Fibroblast of peridontal ligament (primary cell): ENCODE data around the gene MICB.
"Not testable (repeated sequence)": the region's sequence is repeated elsewhere in the genome, so short reads cannot be mapped to it uniquely, and the experiment has no call there.

Source experiments
- DNase-seq: peaks from one replicate; pipeline ENCODE4 v3.0.0-alpha.2; 2010; ENCODE audit errors: extremely low read depth

MICB gene

DNA sequence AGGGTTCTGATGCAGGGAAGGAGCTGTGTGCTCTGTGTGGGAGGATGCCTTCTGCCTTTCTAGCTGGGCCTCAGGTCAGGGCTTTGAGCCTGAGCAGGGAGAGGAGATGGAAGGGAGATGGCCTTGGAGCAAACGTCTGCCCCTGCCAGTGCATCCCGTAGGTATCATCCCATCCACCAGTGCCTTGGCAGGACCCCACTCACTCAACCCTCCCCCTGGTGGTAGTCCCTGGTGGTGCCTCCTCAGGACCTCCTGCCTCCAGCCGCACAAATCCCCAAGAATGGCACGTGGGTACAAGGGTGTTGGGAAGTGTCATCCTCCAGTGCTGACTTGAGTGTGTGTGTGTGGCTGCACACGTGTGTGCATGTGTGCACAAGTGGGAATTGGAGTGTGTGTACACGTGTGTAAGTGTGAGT is 23.1 kb upstream of the MICB start:
- DNase-seq: no peak

DNA sequence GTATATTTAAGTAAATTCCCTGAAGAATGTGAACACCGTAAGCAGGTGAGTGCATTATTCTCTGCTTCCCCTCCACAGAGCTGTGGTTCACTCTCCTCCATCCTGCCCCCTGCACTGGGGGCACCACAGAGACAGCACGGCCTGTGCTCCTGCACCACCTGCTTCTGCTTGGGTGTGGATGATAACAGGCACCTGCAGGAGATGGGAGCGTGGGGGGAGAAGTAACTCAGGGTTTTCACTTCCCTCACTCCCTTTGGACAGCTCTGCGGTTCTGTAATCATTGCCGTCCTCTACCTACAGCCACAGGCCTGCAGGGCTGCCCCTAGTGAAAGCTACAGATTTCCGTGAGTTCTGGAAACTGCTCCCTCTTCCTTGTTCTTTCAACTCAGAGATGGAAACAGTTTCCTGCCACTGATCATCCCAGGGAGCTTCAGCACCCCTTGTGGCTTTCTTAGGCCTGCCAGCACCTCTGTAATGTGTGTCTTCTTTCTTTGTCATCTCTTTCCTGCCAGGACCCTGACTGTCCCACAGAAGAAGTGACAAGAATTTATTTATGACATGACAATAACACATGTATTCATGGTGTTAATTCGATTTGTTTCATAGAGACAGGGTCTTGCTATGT is 21.3 kb upstream of the MICB start:
- DNase-seq: no peak

DNA sequence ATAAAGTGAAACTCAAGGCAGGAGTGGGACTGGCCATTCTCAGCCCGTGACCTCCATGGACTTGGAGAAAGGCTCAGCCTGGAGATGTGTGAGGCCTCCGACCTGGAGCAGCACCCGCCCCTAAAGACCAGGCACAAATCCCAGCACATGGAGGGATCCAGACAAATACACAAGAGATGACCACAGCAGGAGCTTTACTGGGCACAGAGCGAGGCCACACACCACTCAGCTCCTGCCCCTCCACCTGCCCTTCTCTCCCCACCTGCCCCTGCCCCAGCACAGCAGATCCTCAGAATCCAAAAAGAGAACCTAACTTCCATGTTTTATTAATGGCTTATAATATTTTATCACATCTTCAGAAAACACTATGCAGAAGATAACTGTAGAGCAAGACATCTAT is 20.4 kb upstream of the MICB start:
- no peak for DNase-seq

DNA sequence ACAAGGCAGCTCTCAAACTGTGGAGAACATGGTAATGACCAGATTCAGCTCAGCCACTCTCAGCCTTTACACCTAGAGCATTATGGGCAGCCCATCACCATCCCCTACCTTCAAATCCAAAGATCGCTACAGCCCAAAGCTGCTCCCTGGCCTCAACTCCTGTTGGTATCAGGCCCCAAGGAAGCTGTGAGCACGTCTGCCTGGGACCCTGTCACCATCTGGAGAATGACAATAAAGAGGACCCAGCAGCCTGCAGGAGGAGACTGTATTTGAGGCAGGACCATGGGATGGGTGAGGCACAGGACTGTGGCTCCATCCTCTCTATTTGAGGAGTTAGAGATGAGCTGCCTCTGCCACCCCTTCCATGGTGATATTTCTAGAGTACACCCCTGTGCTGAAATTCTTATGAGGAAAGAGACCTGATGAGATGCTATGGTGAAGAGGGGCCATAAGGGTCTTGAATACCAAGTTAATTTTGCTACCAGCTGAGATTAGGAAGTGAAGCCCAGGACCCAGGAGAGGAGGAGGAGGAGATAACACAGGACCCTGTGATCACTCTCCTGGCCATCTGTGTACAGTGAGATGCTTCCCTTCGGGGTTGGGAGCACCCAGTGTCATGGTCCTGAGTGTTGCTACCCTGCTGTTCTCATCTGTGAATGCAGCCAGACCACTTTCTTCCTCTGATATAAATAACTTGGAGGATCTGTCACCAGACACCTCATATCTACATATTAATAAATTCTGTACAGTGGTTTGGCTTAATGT is 19.6 kb upstream of the MICB start:
- no peak for DNase-seq

DNA sequence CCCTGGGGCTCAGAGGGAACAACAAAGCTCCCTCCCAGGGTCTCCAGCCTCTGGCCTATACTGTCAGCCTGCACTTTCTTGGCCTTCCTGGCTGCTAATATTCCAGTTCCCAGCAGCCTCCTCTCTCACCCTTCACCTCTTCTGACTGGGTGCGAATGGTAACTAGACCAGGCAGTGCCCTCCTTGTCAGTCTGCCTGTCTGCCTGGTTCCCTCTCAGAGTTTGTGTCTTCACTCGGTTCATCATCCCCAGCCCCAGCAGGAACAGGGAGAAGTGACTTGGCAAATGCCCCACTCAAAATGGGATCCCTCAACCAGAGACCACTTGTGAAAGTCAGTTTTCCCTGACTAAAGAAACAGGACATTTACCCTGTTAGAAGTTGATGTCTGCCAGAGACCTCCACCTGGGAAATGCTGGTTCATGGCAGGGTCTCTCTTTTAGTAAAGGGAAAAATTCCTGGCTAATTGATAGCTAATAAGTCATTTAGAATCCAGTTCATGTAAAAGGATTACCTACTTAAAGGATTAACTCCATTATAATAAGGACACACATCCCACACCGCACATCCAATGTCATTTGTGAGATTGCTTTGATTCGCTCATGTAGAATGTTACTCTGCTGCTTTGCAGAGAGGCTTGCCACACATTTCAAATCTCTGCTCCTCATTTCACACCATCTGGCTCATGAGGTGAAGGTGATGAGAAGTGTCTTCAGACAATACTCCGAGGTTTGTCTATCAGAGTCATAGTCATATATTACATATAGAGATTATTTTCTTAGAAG is 18.6 kb upstream of the MICB start:
- no peak for DNase-seq

DNA sequence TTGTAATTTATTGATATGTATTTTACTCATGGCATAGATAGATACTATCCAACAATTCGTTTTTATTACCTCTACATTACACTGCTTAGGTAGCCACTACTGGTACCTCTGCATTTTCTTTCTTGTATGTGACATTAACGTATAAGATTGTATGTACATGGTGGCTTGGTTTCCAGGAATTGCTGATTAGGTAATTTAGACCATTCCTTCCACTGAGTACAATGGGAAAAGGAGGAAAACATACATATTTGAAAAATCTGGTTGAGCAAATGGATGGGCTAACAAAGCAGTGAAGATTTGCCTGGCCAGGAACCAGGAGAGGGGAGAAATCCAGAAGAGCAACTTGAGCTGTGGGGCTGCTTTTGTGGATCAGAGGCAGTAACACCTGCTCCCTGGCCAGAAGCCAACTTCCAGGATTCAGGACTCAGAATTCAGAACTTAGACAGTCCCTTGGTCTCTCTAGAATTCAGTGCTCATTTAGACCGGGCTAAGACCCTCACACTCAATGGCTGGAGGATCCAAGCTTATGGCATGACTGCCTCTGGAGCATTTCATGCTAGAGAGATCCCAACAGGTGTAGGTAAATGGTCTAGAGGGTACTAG is 17.9 kb upstream of the MICB start:
- no peak for DNase-seq

DNA sequence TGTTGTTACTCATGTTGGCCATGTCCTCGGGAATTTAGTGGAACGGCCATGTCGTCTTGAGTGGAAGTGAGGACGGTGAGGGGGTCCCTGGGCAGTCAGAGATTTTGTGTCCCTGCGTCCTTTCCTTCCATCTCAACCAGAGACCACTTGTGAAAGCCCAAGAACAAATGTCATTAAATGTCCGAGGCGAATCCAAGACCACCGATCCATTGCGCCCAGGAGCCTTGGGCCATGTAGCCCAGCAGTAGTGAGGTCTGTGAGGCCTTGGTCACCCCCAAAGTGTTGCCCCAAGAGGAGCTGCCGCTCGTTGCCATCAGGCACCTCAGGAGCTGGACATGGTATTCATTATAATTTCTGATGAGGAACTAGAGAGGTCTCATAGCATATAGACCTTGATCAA is 17.4 kb upstream of the MICB start:
- no peak for DNase-seq

DNA sequence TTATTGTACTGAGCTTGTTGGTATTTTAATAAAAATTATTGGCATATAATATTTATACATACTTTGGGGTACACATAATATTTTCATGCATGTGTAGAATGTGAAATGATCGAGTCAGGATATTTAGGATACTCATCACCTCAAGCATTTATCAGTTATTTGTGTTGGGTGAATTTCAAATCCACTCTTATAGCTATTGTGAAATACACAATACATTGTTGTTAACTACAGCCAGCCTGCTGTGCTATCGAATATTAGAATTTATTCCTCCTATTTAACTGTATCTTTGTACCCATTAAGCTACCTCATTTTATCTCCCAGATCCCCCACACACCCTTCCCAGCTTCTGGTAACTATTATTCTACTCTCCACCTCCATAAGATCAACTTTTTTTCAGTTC is 14.6 kb upstream of the MICB start:
- DNase-seq: no peak

DNA sequence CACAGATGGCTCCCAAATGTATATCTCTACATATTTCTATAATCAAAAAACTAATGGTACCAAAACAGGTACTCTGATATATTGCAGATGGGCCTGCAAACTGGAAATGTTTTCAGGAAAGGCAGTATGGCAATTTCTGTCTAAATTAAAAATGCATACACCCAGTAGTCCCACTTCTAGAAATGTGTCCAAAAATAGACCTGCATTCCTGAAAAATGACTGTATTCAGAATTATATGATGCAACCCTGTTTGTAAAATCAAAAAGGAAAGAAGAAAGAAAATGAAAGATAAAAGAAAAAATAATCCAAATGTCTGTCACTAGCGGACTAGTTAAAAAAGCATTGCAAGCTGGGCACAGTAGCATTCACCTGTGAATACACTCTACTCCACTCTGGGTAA is 12.9 kb upstream of the MICB start:
- DNase-seq: peak; percentile 44

DNA sequence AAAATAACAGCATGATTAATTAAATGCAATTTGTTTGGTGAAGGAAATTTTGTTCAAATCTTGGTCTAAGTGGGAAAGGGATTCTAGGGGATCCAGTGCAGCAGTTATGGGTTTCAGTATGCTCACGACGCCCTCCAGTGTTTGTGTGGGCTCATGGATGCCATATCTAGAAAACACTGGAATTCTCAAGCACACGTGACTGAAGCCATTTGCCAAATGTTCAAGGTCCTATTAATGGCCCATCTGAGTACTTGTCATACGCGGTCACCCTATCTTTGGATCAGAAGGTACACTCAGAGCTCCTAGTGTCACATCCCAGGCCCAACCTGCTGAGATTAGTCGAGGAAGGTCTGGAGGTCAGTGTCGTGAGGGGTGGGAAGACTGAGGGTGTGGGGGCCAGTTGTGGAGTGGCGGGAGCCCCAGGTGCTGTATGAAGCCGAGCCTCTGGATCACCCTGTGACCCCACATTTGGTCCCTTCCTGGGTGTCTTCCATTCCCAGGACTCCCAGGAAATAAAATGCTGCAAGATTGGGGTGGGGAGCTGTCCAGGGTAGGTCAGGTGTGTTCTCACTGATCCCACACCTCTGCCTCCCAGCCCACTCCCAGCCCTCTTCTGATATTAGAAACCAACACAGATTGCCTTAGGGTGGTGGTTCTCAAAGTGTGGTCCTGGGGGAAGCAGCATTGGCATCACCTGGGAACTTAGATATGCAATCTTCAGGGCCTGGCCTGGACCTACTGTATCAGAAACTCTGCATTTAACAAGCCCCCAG is 11.7 kb upstream of the MICB start:
- DNase-seq: not testable (repeated sequence)

DNA sequence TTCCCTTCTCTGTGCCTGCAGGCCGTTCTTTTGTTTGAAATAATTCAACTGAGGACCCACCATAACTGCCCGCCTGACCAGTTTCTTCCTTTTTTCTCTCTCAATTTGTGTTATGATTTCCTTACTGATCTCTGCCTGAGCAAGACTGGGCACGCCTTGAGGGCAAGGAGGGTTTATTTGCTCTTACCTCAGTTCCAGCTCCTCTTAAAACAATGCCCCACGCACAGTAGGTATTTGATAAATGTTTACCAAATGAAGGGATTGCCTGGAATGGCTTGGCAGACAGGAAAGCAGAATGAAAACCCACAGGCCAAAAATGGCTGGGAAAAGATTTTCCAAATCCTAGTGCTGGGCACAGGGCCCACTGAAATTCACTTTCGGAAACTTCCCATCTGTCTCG is 10.3 kb upstream of the MICB start:
- not testable (repeated sequence) for DNase-seq

DNA sequence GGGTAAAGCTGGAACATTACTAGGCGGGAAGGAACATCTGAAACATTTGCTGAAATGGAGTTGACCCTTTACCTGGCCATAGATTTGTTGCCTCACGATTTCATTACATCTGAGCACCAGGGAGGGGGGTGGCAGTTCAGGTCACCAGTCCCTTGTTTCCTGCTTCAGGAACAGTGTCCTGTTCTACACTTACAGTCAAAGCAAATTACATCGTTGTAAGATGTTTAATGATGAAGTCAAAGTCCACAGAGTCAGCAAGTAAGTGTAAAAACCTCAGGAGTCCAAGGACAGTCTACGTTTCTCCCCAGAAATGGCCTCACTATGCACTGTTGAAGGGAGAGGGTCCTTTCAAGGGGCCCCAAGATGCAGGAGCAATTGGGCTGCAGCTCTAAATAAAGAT is 8.9 kb upstream of the MICB start:
- DNase-seq: no peak

DNA sequence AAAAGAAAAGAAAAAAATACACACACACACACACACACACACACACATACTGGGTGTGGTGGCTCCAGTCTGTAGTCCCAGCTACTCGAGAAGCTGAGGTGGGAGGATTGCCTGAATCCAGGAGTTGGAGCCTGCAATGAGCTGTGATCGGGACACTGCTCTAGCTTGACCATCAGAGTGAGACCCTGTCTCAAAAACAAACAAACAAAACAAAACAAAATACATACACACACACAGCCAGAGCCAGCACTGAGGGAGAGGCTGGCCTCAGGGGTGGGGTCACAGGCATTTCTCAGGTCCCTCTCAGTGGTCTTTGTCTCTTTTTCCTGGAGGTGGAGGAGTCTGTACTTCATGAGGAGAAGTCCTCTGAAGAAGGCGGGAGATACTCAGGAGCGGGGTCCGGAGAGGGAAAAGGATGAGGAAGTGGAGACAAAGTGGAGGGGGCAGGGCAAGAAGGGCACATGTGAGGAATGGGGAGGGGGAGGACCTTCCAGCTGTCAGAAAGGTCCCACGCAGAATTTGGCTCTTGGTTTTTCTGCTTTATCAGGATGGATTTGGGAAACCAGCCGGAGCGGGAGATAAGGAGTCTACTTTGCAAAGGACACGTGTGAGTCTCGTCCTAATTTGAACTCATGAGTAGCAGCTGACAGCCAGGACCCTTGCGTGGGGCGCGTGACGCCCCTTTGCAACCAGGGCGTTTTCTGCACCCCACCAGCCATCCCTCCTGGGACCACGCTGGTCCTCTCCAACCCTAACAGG is 7.7 kb upstream of the MICB start:
- no peak for DNase-seq

DNA sequence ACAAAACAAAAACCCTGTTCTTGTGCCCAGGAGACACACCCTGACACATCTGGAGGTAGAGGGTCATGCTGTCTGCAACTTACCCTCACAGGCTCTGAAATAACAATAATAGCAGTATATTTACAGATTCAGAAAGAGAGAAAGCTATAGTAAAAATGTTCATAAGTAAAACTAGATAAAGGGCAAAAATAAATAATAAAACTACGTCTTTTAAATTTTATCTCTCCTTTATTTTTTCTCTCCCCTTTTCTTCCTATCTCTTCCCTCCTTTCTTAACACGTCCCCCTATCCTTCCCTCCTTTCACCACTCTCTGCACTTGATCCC is 4.4 kb upstream of the MICB start:
- not testable (repeated sequence) for DNase-seq

DNA sequence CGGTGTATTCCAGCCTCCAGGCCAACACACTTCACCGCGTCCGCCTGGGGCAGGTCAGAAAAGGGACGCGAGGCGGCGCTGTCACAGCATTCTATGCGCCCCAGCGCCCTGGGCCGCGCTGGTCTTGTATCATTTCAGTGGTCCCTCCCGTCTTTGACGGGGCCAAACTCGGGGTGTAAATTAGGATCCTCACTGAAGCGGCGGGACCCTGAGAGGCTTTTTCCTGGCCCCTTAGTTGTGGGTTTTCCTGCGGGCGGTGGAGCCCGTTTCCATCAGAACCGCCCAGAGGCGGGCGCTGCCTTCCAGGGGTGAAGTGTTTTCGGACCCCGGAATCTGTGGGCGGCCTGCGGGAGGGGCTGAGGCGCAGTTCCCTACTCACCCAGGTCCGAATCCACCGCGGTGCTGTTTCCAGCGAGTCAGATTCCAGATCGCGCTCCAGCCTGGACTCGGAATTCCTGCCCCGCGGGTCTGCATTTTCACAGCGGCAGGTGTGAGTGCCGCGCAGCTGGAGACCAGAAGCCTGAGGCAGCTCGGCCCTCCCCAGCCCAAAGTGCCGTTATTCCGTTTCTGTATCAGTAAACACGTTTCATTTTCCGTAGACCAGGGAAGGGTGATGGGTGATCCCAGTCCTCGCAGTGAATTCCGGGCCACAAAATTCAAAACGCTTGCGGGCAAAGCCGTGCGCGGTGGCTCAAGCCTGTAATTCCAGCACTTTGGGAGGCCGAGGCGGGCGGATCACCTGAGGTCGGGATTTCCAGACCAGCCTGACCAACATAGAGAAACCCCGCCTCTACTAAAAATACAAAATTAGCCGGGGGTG is 3.9 kb upstream of the MICB start:
- peak; percentile 78 for DNase-seq

DNA sequence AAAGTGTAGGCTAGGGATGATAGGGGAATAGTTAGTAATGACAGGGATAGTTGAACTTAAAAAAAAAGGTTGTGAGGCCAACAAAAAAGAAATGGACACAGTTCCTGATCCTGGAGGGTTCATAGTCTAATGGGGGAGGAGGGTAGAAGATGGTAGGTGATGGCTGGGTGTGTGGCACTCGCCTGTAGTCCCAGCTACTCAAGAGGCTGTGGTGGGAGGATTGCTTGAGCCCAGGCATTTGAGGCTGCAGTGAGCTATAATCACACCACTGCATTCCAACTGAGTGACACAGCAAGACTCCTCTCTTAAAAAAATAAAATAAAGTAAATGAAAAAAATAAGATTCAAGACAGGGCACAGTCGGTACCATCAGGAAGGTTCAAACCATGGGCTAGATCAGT is 2.4 kb upstream of the MICB start:
- peak; percentile 62 for DNase-seq

DNA sequence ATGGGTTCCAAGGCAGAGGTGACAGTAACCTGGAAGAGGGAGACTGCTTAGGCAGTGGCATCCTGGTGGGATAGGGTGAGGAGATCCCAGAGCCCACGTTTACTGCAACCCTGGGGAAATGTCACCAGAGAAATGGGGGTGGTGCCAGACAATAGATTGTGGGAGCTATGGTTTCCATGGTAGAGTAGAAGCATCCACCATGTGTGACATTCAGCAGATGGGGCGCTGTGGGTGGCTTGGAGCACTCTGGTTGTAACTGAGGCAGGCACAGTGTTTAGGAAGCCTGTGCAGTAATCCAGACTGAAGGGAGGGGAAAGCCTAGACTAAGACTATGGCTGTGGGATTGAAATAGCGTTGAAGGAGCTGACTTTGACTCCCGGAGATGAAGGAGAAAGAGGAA is 1.1 kb upstream of the MICB start:
- DNase-seq: not testable (repeated sequence)

DNA sequence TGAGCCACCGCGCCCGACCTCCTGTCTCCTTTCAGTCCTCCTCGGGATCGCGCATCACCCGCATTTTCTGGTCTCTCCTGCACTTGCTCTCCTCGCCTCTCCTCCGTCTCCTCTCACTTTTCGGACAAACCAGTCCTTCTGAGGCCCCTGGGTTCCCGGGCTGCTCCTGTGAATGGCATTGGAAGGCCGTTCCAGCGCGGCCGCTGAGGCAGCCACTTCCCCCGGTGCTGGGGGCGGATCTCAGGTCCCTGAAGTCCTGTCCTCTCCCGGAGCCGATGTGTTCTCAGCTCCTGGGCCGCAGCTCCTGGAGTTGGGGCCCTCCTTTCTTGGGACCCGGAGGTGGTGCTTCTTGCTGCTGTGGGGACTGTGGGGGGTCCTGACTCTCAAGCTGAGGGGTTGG is 803 bp downstream of the MICB start:
- DNase-seq: no peak

DNA sequence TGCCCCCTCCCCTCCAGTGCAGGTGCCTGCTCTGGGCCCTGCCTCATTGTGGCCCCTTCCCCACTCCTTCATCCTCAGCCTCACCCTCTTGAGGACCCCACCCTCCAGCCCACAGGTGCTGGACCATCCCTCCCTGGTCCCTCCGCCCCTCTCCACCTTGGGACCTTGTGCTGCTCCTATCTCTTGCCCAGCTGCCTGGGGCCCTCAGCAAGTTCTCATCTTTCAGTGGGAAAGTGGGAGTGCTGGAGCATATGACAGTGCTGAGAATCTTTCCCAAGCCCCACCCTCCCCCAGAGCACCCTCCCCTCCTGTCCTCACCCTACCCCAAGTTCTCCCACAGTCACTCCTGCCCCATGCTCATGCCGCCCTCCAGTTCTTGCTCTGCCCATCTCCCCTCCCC is 1.7 kb downstream of the MICB start:
- not testable (repeated sequence) for DNase-seq

DNA sequence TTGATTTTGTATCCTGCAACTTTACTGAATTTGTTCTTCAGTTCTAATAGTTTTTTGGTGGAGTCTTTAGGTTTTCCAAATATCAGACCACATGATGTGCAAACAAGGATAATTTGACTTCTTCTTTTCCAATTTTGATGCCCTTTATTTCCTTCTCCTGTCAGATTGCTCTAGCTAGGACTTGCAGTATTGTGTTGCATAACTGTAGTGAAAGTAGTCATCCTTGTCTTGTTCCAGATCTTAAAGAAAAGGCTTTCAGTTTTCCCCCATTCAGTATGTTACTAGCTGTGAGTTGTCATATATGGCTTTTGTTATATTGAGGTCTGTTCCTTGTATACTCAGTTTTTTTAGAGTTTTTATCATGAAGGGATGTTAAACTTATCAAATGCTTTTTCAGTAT is 4.6 kb downstream of the MICB start:
- peak; percentile 35 for DNase-seq
